Measurements from ENCODE around the gene KIFC3.
"Not testable (repeated sequence)": the region's sequence is repeated elsewhere in the genome, so short reads cannot be mapped to it uniquely, and the experiment has no call there.

KIFC3 gene

GRCh38 chr16:57755726-57756423 lies 46.4 kb downstream of the KIFC3 start:
- DNase-seq (ENCODE audit: low read depth in 2 of 3, low spot score in 1 of 3) = no peak

- no peak for DNase-seq (ENCODE audit: low read depth in 2 of 3, low spot score in 1 of 3)
Measured at GRCh38 chr16:57755061-57755684, 47.1 kb downstream of the KIFC3 start.

- DNase-seq (ENCODE audit: low read depth in 2 of 3, low spot score in 1 of 3) = no peak
Measured at GRCh38 chr16:57754354-57755060, 47.8 kb downstream of the KIFC3 start.

- no peak for DNase-seq (ENCODE audit: low read depth in 2 of 3, low spot score in 1 of 3)
Measured at GRCh38 chr16:57753448-57754353, 48.6 kb downstream of the KIFC3 start.

- DNase-seq (ENCODE audit: low read depth in 2 of 3, low spot score in 1 of 3) = no peak
Measured at GRCh38 chr16:57752581-57753447, 49.5 kb downstream of the KIFC3 start.

- DNase-seq (ENCODE audit: low read depth in 2 of 3, low spot score in 1 of 3) = no peak
Measured at GRCh38 chr16:57752203-57752580, 50.1 kb downstream of the KIFC3 start.

GRCh38 chr16:57751539-57752202 lies 50.6 kb downstream of the KIFC3 start:
- DNase-seq (ENCODE audit: low read depth in 2 of 3, low spot score in 1 of 3) = no peak

GRCh38 chr16:57750796-57751538 lies 51.3 kb downstream of the KIFC3 start:
- DNase-seq (ENCODE audit: low read depth in 2 of 3, low spot score in 1 of 3) = no peak

- no peak for DNase-seq (ENCODE audit: low read depth in 2 of 3, low spot score in 1 of 3)
Measured at GRCh38 chr16:57749856-57750452, 52.3 kb downstream of the KIFC3 start.

- no peak for DNase-seq (ENCODE audit: low read depth in 2 of 3, low spot score in 1 of 3)
Measured at GRCh38 chr16:57749101-57749692, 53.1 kb downstream of the KIFC3 start.

- no peak for DNase-seq (ENCODE audit: low read depth in 2 of 3, low spot score in 1 of 3)
Measured at GRCh38 chr16:57748596-57748995, 53.7 kb downstream of the KIFC3 start.

- DNase-seq (ENCODE audit: low read depth in 2 of 3, low spot score in 1 of 3) = no peak
Measured at GRCh38 chr16:57747996-57748395, 54.3 kb downstream of the KIFC3 start.

- DNase-seq (ENCODE audit: low read depth in 2 of 3, low spot score in 1 of 3) = no peak
Measured at GRCh38 chr16:57747496-57747895, 54.8 kb downstream of the KIFC3 start.

GRCh38 chr16:57747091-57747490 lies 55.2 kb downstream of the KIFC3 start:
- no peak for DNase-seq (ENCODE audit: low read depth in 2 of 3, low spot score in 1 of 3)

GRCh38 chr16:57746316-57746715 lies 56.0 kb downstream of the KIFC3 start:
- DNase-seq (ENCODE audit: low read depth in 2 of 3, low spot score in 1 of 3) = not testable (repeated sequence)

GRCh38 chr16:57745768-57746167 lies 56.5 kb downstream of the KIFC3 start:
- no peak for DNase-seq (ENCODE audit: low read depth in 2 of 3, low spot score in 1 of 3)

GRCh38 chr16:57744642-57744903 lies 57.7 kb downstream of the KIFC3 start:
- no peak for DNase-seq (ENCODE audit: low read depth in 2 of 3, low spot score in 1 of 3)

- no peak for DNase-seq (ENCODE audit: low read depth in 2 of 3, low spot score in 1 of 3)
Measured at GRCh38 chr16:57743886-57744641, 58.2 kb downstream of the KIFC3 start.

Measured in stimulated activated CD4-positive, alpha-beta T cell treated with anti-CD3 and anti-CD28 coated beads, Interleukin-12 subunit alpha, Interleukin-12 subunit beta, amount 100 ng/mL, for 48 hours (primary cell).